GM10847 (cell line): ENCODE results near the gene CCDC116.

Experiments used
- POLR2A ChIP-seq: IDR thresholded peaks from 2 replicates; pipeline ENCODE4 v1.6.1; 2011; ENCODE audit not compliant: insufficient read length; ENCODE audit errors: extremely low read depth

CCDC116 gene

GRCh38 chr22:21624120-21624879, 8.3 kb upstream of the CCDC116 start:
- no peak for TF ChIP-seq POLR2A

GRCh38 chr22:21624880-21625791, 7.4 kb upstream of the CCDC116 start:
- no peak for TF ChIP-seq POLR2A

GRCh38 chr22:21626073-21626734, 6.4 kb upstream of the CCDC116 start:
- no peak for TF ChIP-seq POLR2A

- TF ChIP-seq POLR2A: no peak
Measured at GRCh38 chr22:21626735-21627469, 5.7 kb upstream of the CCDC116 start.

- TF ChIP-seq POLR2A: no peak
Measured at GRCh38 chr22:21628386-21629254, 3.9 kb upstream of the CCDC116 start.

- peak; percentile 82 for TF ChIP-seq POLR2A
Measured at GRCh38 chr22:21629255-21630149, 3.1 kb upstream of the CCDC116 start, which contains the start of gene YDJC. Gene YDJC (minus strand): TSS chr22:21630022. CDS start chr22:21630014, 8 bp downstream.

- no peak for TF ChIP-seq POLR2A
Measured at GRCh38 chr22:21631025-21631424, 1.5 kb upstream of the CCDC116 start.

GRCh38 chr22:21632931-21633330, 371 bp downstream of the CCDC116 start:
- TF ChIP-seq POLR2A: no peak

GRCh38 chr22:21633481-21633880, 921 bp downstream of the CCDC116 start:
- TF ChIP-seq POLR2A: no peak

- no peak for TF ChIP-seq POLR2A
Measured at GRCh38 chr22:21634081-21634480, 1.5 kb downstream of the CCDC116 start.

GRCh38 chr22:21634844-21635243, 2.3 kb downstream of the CCDC116 start:
- no peak for TF ChIP-seq POLR2A

GRCh38 chr22:21635771-21636510, 3.4 kb downstream of the CCDC116 start:
- TF ChIP-seq POLR2A: no peak
